GM23338 (cell line): ENCODE results near the gene OIT3.

Experiments
- CREB1 ChIP-seq: fragments of 250-450 bp; sonication (Bioruptor Pico); IDR thresholded peaks from 2 replicates; pipeline ENCODE4 v1.5.0; 2020; ENCODE audit warnings: low read depth, mild to moderate bottlenecking, moderate library complexity
- EZH2 ChIP-seq: fragments of 200-600 bp; sonication (generic); IDR thresholded peaks from one replicate; pipeline ENCODE4 v1.8.0; 2017; ENCODE audit warnings: antibody characterized with exemption, mild to moderate bottlenecking, low read depth; ENCODE audit not compliant: unreplicated experiment
- NANOG ChIP-seq: IDR thresholded peaks from 2 replicates; pipeline ENCODE4 v1.6.1; 2016; ENCODE audit warnings: antibody characterized with exemption, borderline replicate concordance
- POLR2AphosphoS5 ChIP-seq: IDR thresholded peaks from 2 replicates; pipeline ENCODE4 v1.6.1; 2016; ENCODE audit warnings: antibody characterized with exemption, low read depth
- STAT1 ChIP-seq: IDR thresholded peaks from one replicate; pipeline ENCODE4 v1.6.1; 2016; ENCODE audit warnings: antibody characterized with exemption; ENCODE audit not compliant: unreplicated experiment
- ZNF114 ChIP-seq: fragments of 250-450 bp; sonication (Bioruptor Pico); IDR thresholded peaks from 2 replicates; pipeline ENCODE4 v1.5.0; 2020; ENCODE audit warnings: mild to moderate bottlenecking, moderate library complexity
- TF ChIP-seq, protein P1 (sequence below), 2 experiments: fragments of 200-600 bp in 1 of 2; sonication (generic) in 1 of 2; conservative IDR thresholded peaks; 2 replicates each; pipeline versions ENCODE4 v1.5.1 to v1.6.1; 2016 to 2017; ENCODE audit warnings: antibody characterized with exemption in 2 of 2, low read depth in 2 of 2, mild to moderate bottlenecking in 2 of 2, moderate library complexity in 1 of 2
- TF ChIP-seq, protein P2 (sequence below): IDR thresholded peaks from one replicate; pipeline ENCODE4 v1.6.1; 2018; ENCODE audit warnings: antibody characterized with exemption; ENCODE audit not compliant: unreplicated experiment

DNA sequence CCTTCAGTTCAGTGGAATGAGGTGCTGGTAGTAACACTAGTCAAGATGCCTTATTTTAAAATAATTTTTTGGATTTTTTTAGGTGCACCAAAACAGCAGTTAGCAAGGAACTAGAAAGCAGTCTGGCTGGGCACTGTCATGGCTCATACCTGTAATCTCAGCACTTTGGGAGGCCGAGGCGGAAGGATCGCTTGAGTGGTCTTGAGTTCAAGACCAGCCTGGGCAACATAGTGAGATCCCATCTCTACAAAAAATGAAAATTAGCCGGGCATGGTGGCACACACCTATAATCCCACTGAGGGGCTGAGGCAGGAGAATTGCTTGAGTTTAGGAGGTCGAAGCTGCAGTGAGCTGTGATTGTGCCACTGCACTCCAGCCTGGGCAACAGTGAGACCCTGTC is 35.3 kb downstream of the OIT3 start:
- TF ChIP-seq STAT1, result no peak
- TF ChIP-seq NANOG, result no peak
- TF ChIP-seq, protein P1, sequence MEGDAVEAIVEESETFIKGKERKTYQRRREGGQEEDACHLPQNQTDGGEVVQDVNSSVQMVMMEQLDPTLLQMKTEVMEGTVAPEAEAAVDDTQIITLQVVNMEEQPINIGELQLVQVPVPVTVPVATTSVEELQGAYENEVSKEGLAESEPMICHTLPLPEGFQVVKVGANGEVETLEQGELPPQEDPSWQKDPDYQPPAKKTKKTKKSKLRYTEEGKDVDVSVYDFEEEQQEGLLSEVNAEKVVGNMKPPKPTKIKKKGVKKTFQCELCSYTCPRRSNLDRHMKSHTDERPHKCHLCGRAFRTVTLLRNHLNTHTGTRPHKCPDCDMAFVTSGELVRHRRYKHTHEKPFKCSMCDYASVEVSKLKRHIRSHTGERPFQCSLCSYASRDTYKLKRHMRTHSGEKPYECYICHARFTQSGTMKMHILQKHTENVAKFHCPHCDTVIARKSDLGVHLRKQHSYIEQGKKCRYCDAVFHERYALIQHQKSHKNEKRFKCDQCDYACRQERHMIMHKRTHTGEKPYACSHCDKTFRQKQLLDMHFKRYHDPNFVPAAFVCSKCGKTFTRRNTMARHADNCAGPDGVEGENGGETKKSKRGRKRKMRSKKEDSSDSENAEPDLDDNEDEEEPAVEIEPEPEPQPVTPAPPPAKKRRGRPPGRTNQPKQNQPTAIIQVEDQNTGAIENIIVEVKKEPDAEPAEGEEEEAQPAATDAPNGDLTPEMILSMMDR (conservative IDR thresholded peaks at IDR 0.05; ENCODE audit: low read depth in 2 of 2), result no peak
- TF ChIP-seq CREB1 (CRISPR knock-in tag), result no peak
- no peak for TF ChIP-seq EZH2
- TF ChIP-seq, protein P2, sequence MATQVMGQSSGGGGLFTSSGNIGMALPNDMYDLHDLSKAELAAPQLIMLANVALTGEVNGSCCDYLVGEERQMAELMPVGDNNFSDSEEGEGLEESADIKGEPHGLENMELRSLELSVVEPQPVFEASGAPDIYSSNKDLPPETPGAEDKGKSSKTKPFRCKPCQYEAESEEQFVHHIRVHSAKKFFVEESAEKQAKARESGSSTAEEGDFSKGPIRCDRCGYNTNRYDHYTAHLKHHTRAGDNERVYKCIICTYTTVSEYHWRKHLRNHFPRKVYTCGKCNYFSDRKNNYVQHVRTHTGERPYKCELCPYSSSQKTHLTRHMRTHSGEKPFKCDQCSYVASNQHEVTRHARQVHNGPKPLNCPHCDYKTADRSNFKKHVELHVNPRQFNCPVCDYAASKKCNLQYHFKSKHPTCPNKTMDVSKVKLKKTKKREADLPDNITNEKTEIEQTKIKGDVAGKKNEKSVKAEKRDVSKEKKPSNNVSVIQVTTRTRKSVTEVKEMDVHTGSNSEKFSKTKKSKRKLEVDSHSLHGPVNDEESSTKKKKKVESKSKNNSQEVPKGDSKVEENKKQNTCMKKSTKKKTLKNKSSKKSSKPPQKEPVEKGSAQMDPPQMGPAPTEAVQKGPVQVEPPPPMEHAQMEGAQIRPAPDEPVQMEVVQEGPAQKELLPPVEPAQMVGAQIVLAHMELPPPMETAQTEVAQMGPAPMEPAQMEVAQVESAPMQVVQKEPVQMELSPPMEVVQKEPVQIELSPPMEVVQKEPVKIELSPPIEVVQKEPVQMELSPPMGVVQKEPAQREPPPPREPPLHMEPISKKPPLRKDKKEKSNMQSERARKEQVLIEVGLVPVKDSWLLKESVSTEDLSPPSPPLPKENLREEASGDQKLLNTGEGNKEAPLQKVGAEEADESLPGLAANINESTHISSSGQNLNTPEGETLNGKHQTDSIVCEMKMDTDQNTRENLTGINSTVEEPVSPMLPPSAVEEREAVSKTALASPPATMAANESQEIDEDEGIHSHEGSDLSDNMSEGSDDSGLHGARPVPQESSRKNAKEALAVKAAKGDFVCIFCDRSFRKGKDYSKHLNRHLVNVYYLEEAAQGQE, result no peak
- TF ChIP-seq POLR2AphosphoS5, result no peak
- no peak for TF ChIP-seq ZNF114
